HG02798 (cell line): ENCODE data around the gene LNX2.

Experiments used
- ATAC-seq: cut with Tn5 transposase; IDR thresholded peaks from one replicate; pipeline ENCODE4 v1.9.1; 2021; ENCODE audit warnings: mild to moderate bottlenecking; ENCODE audit not compliant: unreplicated experiment, poor library complexity

LNX2 gene

GRCh38 chr13:27572234-27572901 lies 48.0 kb downstream of the LNX2 start:
- ATAC-seq: no peak

GRCh38 chr13:27570906-27571305 lies 49.4 kb downstream of the LNX2 start:
- no peak for ATAC-seq

GRCh38 chr13:27569405-27569804 lies 50.9 kb downstream of the LNX2 start:
- ATAC-seq: no peak

- ATAC-seq: no peak
Measured at GRCh38 chr13:27565818-27566217, 54.5 kb downstream of the LNX2 start.

GRCh38 chr13:27562457-27562856 lies 57.9 kb downstream of the LNX2 start:
- no peak for ATAC-seq

- ATAC-seq: no peak
Measured at GRCh38 chr13:27559719-27560118, 60.6 kb downstream of the LNX2 start.

- no peak for ATAC-seq
Measured at GRCh38 chr13:27556109-27556508, 64.2 kb downstream of the LNX2 start.

- ATAC-seq: no peak
Measured at GRCh38 chr13:27551562-27551961, 68.8 kb downstream of the LNX2 start.

GRCh38 chr13:27549406-27549981 lies 70.8 kb downstream of the LNX2 start:
- ATAC-seq: no peak

- no peak for ATAC-seq
Measured at GRCh38 chr13:27542220-27542619, 78.1 kb downstream of the LNX2 start.

- no peak for ATAC-seq
Measured at GRCh38 chr13:27541386-27541785, 78.9 kb downstream of the LNX2 start.

- ATAC-seq: no peak
Measured at GRCh38 chr13:27536361-27537101, 83.8 kb downstream of the LNX2 start.

- no peak for ATAC-seq
Measured at GRCh38 chr13:27535546-27535945, 84.8 kb downstream of the LNX2 start.

GRCh38 chr13:27534981-27535380 lies 85.3 kb downstream of the LNX2 start:
- no peak for ATAC-seq

- no peak for ATAC-seq
Measured at GRCh38 chr13:27534108-27534980, 86.0 kb downstream of the LNX2 start.

- no peak for ATAC-seq
Measured at GRCh38 chr13:27533155-27533643, 87.1 kb downstream of the LNX2 start.

GRCh38 chr13:27528908-27529307 lies 91.4 kb downstream of the LNX2 start:
- ATAC-seq: no peak

GRCh38 chr13:27526516-27526915 lies 93.8 kb downstream of the LNX2 start:
- ATAC-seq: no peak

- ATAC-seq: no peak
Measured at GRCh38 chr13:27524981-27525975, 95.1 kb downstream of the LNX2 start.
